ENCODE data around the gene PLAC1. TPM values are rescaled to one million over a fixed set of nuclear protein-coding genes. Genes with fewer than 3 reads are reported as not detected.

Gene PLAC1
- total RNA-seq, 1 donor = 0.09 TPM

- DNase-seq (ENCODE audit: low read depth) = peak; percentile 79
- H3K4me3 ChIP-seq (ENCODE audit: low read depth, low read length) = no peak overlapping the region
- TF ChIP-seq CTCF (IDR thresholded peaks at IDR 0.05; ENCODE audit: insufficient read depth, low read length) = no peak
Observed at GRCh38 chrX:134634691-134635090, 23.6 kb downstream of the PLAC1 start.

GRCh38 chrX:134633832-134634231 is 24.4 kb downstream of the PLAC1 start:
- H3K4me3 ChIP-seq (ENCODE audit: low read depth, low read length) = no peak overlapping the region
- no peak for DNase-seq (ENCODE audit: low read depth)
- no peak for TF ChIP-seq CTCF (IDR thresholded peaks at IDR 0.05; ENCODE audit: insufficient read depth, low read length)

- H3K4me3 ChIP-seq (ENCODE audit: low read depth, low read length) = no peak overlapping the region
- TF ChIP-seq CTCF (IDR thresholded peaks at IDR 0.05; ENCODE audit: insufficient read depth, low read length) = no peak
- no peak for DNase-seq (ENCODE audit: low read depth)
Observed at GRCh38 chrX:134633394-134633793, 24.9 kb downstream of the PLAC1 start.

GRCh38 chrX:134632355-134632754 is 25.9 kb downstream of the PLAC1 start:
- DNase-seq (ENCODE audit: low read depth) = no peak
- TF ChIP-seq CTCF (IDR thresholded peaks at IDR 0.05; ENCODE audit: insufficient read depth, low read length) = no peak

GRCh38 chrX:134631426-134632346 is 26.6 kb downstream of the PLAC1 start:
- TF ChIP-seq CTCF (IDR thresholded peaks at IDR 0.05; ENCODE audit: insufficient read depth, low read length) = no peak
- peak; percentile 87 for DNase-seq (ENCODE audit: low read depth)
- H3K4me3 ChIP-seq (ENCODE audit: low read depth, low read length) = no peak overlapping the region

More at GRCh38 chrX:134632355-134632754, 25.9 kb downstream of the PLAC1 start:
- no peak overlapping the region for H3K4me3 ChIP-seq (ENCODE audit: low read depth, low read length)

GRCh38 chrX:134628663-134629062 is 29.6 kb downstream of the PLAC1 start:
- no peak overlapping the region for H3K4me3 ChIP-seq (ENCODE audit: low read depth, low read length)
- DNase-seq (ENCODE audit: low read depth) = no peak
- no peak for TF ChIP-seq CTCF (IDR thresholded peaks at IDR 0.05; ENCODE audit: insufficient read depth, low read length)

Measured in fibroblast of the aortic adventitia (primary cell).